Activated CD8-positive, alpha-beta memory T cell treated with anti-CD3 and anti-CD28 coated beads, Interleukin-2, amount 50 U/mL, for 24 hours (primary cell): ENCODE results near the gene PPP3CB.

Experiments used
- DNase-seq: peaks from one replicate; pipeline ENCODE4 v3.0.0-alpha.2; 2020; ENCODE audit errors: extremely low read depth

Gene PPP3CB

GRCh38 chr10:73480158-73480557 is 15.7 kb downstream of the PPP3CB start:
- no peak for DNase-seq

GRCh38 chr10:73478636-73479035 is 17.2 kb downstream of the PPP3CB start:
- DNase-seq, result no peak

- no peak for DNase-seq
Observed at GRCh38 chr10:73471226-73471625, 24.6 kb downstream of the PPP3CB start.

- DNase-seq, result no peak
Observed at GRCh38 chr10:73469579-73469978, 26.2 kb downstream of the PPP3CB start.

- no peak for DNase-seq
Observed at GRCh38 chr10:73467206-73467605, 28.6 kb downstream of the PPP3CB start.

- DNase-seq, result no peak
Observed at GRCh38 chr10:73465978-73466726, 29.7 kb downstream of the PPP3CB start.

- no peak for DNase-seq
Observed at GRCh38 chr10:73460897-73461296, 34.9 kb downstream of the PPP3CB start.

GRCh38 chr10:73459683-73460314 is 36.0 kb downstream of the PPP3CB start:
- DNase-seq, result no peak

GRCh38 chr10:73456187-73456890 is 39.5 kb downstream of the PPP3CB start:
- DNase-seq, result no peak

GRCh38 chr10:73449113-73449512 is 46.7 kb downstream of the PPP3CB start:
- no peak for DNase-seq

- no peak for DNase-seq
Observed at GRCh38 chr10:73448384-73448783, 47.4 kb downstream of the PPP3CB start.

- DNase-seq, result no peak
Observed at GRCh38 chr10:73446926-73447325, 48.9 kb downstream of the PPP3CB start.

- no peak for DNase-seq
Observed at GRCh38 chr10:73444457-73444856, 51.4 kb downstream of the PPP3CB start.

- DNase-seq, result no peak
Observed at GRCh38 chr10:73439605-73440312, 56.1 kb downstream of the PPP3CB start.

GRCh38 chr10:73439055-73439454 is 56.8 kb downstream of the PPP3CB start:
- DNase-seq, result no peak

GRCh38 chr10:73433538-73433867 is 62.3 kb downstream of the PPP3CB start, which contains the start of gene MSS51:
TSS of gene MSS51 (minus strand) at chr10:73433561. CDS start at chr10:73428284, 5,277 bp downstream.
- DNase-seq, result no peak

- DNase-seq, result no peak
Observed at GRCh38 chr10:73432646-73433537, 62.9 kb downstream of the PPP3CB start.

GRCh38 chr10:73426318-73426717 is 69.5 kb downstream of the PPP3CB start:
- no peak for DNase-seq

GRCh38 chr10:73424478-73424877 is 71.3 kb downstream of the PPP3CB start:
- no peak for DNase-seq

- DNase-seq, result no peak
Observed at GRCh38 chr10:73423309-73423708, 72.5 kb downstream of the PPP3CB start.

GRCh38 chr10:73416571-73416970 is 79.3 kb downstream of the PPP3CB start:
- DNase-seq, result no peak
